GM19193 (cell line): Measurements from ENCODE around the gene MCHR1.

Experiments
- POLR2A ChIP-seq: IDR thresholded peaks from 4 replicates; pipeline ENCODE4 v1.6.1; 2011; ENCODE audit not compliant: insufficient read depth, insufficient read length; ENCODE audit errors: extremely low read depth

Gene MCHR1

GRCh38 chr22:40674274-40674673 is 5.0 kb upstream of the MCHR1 start:
- TF ChIP-seq POLR2A: no peak

GRCh38 chr22:40676644-40677043 is 2.6 kb upstream of the MCHR1 start:
- TF ChIP-seq POLR2A: no peak

- TF ChIP-seq POLR2A: no peak
These were observed 613 bp upstream of the MCHR1 start for GRCh38 chr22:40678493-40679248.

- no peak for TF ChIP-seq POLR2A
These were observed 907 bp downstream of the MCHR1 start for GRCh38 chr22:40679964-40680818.

GRCh38 chr22:40680819-40681183 is 1.5 kb downstream of the MCHR1 start:
- TF ChIP-seq POLR2A: no peak

GRCh38 chr22:40681451-40681850 is 2.2 kb downstream of the MCHR1 start:
- no peak for TF ChIP-seq POLR2A

- TF ChIP-seq POLR2A: no peak
These were observed 5.4 kb downstream of the MCHR1 start for GRCh38 chr22:40684728-40685127.

- no peak for TF ChIP-seq POLR2A
These were observed 6.1 kb downstream of the MCHR1 start for GRCh38 chr22:40685406-40685805.

- TF ChIP-seq POLR2A: no peak
These were observed 8.4 kb downstream of the MCHR1 start for GRCh38 chr22:40687706-40688105.

GRCh38 chr22:40690370-40690769 is 11.1 kb downstream of the MCHR1 start:
- no peak for TF ChIP-seq POLR2A

- TF ChIP-seq POLR2A: no peak
These were observed 12.2 kb downstream of the MCHR1 start for GRCh38 chr22:40691532-40691931.

- TF ChIP-seq POLR2A: no peak
These were observed 15.1 kb downstream of the MCHR1 start for GRCh38 chr22:40694411-40694810.

- TF ChIP-seq POLR2A: no peak
These were observed 22.0 kb downstream of the MCHR1 start for GRCh38 chr22:40701274-40701673.

- TF ChIP-seq POLR2A: no peak
These were observed 23.9 kb downstream of the MCHR1 start for GRCh38 chr22:40703174-40703573.

- TF ChIP-seq POLR2A: no peak
These were observed 24.5 kb downstream of the MCHR1 start for GRCh38 chr22:40703736-40704135.
